Mammary microvascular endothelial cell (primary cell): ENCODE results near the gene FLRT3. TPM values are rescaled to one million over a fixed set of nuclear protein-coding genes. Genes with fewer than 3 reads are reported as not detected.

Source experiments
- total RNA-seq: library from RNA; depleted of rRNA; stranded (reverse); fragments of >200 nt; gene quantifications from 2 replicates; pipeline ENCODE4 v1.2.3, GENCODE V29; 2015

The FLRT3 gene
- 0.27 and 0.30 TPM in 2 replicates for total RNA-seq

GRCh38 chr20:14337400-14338171 lies at the start of gene FLRT3:
Gene FLRT3, minus strand, starts transcription at chr20:14337612. Its CDS starts 10,106 bp downstream, at chr20:14327506.

